HG03469 (cell line): ENCODE measurements around the gene GFER.
"Not testable (repeated sequence)": the region's sequence is repeated elsewhere in the genome, so short reads cannot be mapped to it uniquely, and the experiment has no call there.

Source experiments
- ATAC-seq: cut with Tn5 transposase; IDR thresholded peaks from one replicate; pipeline ENCODE4 v1.9.1; 2021; ENCODE audit warnings: mild to moderate bottlenecking, moderate library complexity, moderate number of reproducible peaks; ENCODE audit not compliant: unreplicated experiment

GFER gene

GRCh38 chr16:2025251-2025650, 41.3 kb downstream of the GFER start:
- no peak for ATAC-seq

- no peak for ATAC-seq
Measured at GRCh38 chr16:2025878-2026460, 42.0 kb downstream of the GFER start.

- no peak for ATAC-seq
Measured at GRCh38 chr16:2026461-2027023, 42.5 kb downstream of the GFER start, which contains the start of gene NHERF2. Gene NHERF2, plus strand, starts transcription at chr16:2026902. Its CDS starts 104 bp downstream, at chr16:2027006.

GRCh38 chr16:2027024-2028010, 43.3 kb downstream of the GFER start:
- ATAC-seq = no peak

- ATAC-seq = no peak
Measured at GRCh38 chr16:2028146-2028545, 44.2 kb downstream of the GFER start.

- ATAC-seq = no peak
Measured at GRCh38 chr16:2028620-2029220, 44.7 kb downstream of the GFER start.

GRCh38 chr16:2029350-2029749, 45.4 kb downstream of the GFER start:
- ATAC-seq = no peak

- ATAC-seq = no peak
Measured at GRCh38 chr16:2030036-2030435, 46.0 kb downstream of the GFER start.

- no peak for ATAC-seq
Measured at GRCh38 chr16:2031081-2031577, 47.1 kb downstream of the GFER start.

GRCh38 chr16:2032285-2033056, 48.5 kb downstream of the GFER start:
- no peak for ATAC-seq

- no peak for ATAC-seq
Measured at GRCh38 chr16:2033057-2033908, 49.3 kb downstream of the GFER start.

- ATAC-seq = not testable (repeated sequence)
Measured at GRCh38 chr16:2033909-2034695, 50.1 kb downstream of the GFER start.

GRCh38 chr16:2034696-2035430, 50.9 kb downstream of the GFER start:
- no peak for ATAC-seq

- ATAC-seq = no peak
Measured at GRCh38 chr16:2035431-2036199, 51.6 kb downstream of the GFER start.

- ATAC-seq = no peak
Measured at GRCh38 chr16:2036200-2036966, 52.4 kb downstream of the GFER start.

GRCh38 chr16:2037115-2037514, 53.1 kb downstream of the GFER start:
- ATAC-seq = no peak
